ENCODE results near the gene CYP2B6.
A peak's percentile ranks its signal among the peaks of the same experiment; 100 is the strongest.
"Not testable (repeated sequence)": the region's sequence is repeated elsewhere in the genome, so short reads cannot be mapped to it uniquely, and the experiment has no call there.

The CYP2B6 gene

DNA sequence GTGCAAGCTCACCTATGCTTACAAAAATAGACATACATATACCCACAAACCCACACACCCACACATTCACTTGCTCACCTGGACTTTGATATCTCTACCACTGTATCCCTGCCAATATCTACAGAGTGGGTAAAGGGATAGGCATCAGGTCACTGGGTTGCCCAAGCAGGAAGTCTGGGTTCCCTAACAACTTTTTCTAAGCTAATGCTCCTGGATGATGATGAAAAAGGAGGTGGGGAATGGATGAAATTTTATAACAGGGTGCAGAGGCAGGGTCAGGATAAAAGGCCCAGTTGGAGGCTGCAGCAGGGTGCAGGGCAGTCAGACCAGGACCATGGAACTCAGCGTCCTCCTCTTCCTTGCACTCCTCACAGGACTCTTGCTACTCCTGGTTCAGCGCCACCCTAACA lies at the start of gene CYP2B6:
TSS of gene CYP2B6 (plus strand) at position 311 of the 410 bp plus-strand sequence. CDS start at position 335, 24 bp downstream.
- no peak for DNase-seq (ENCODE audit: low read depth)

DNA sequence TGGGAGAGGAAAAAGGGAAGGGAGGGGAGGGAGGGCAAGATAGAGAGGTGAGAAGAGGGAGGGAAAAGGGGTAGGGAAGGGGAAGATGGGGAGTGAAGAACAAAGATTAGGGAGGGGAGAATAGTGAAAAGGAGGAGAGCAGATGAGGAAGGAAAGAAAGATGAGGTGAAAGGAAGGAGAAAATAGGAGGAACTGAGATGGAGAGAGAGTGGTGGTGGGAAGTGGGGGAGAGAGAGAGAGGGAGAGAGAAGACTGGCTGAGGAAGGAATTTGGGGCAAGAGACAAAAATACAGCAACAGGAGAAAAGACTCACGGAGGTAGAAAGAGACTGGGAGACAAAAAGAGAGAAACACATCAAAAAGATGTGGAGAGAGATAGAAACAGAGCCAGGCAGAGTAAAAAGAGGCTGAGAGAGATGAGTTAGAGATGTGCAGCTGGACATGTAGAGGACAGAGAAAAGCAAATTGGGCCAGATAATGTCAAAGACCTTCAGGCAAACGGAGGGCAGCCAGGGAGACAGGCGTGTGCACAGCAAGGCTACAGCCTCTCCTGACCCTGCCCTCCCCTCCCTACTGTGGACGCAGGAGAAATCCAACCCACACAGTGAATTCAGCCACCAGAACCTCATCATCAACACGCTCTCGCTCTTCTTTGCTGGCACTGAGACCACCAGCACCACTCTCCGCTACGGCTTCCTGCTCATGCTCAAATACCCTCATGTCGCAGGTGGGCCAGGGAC lies 49.4 kb upstream of the CYP2B6 start:
- DNase-seq (ENCODE audit: low read depth) = no peak

DNA sequence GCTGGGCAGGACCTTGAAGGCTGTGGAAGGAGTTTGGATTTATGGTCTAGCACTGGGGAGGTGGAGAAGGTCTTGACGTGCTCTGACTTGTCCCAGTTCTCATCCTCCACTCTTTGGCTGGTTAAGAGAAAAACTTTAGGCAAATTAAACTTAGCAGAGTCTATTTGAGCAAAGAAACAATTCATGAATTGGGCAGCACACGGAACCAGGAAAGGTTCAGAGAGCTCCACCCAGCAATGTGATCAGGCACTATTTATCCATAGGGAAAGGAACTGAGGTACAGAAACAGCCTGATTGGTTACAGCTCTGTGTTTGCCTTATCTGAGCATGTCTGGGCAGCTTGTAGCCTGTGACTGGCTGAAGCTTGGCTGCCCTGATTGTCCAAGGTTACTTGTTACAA lies 45.4 kb upstream of the CYP2B6 start:
- DNase-seq (ENCODE audit: low read depth) = no peak

DNA sequence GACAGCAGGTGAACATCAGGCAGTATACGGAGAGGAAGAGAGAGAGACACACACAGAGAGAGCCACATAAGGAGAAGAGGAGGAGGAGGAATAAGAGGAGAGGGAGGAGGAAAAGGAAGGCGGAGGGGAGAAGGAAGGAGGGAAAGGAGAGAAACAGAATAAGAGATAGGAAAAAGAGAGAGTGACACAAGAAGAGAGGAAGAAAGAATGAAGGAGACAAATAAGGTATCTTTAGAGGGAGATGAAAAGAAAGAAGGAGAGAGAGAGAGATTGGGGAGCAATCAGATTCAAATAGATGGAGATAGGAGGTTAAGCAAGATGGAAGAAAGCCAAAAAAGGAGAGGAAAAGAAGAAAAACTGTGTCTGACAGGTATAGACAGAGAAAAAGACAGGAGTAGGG lies 44.0 kb upstream of the CYP2B6 start:
- DNase-seq (ENCODE audit: low read depth) = no peak

DNA sequence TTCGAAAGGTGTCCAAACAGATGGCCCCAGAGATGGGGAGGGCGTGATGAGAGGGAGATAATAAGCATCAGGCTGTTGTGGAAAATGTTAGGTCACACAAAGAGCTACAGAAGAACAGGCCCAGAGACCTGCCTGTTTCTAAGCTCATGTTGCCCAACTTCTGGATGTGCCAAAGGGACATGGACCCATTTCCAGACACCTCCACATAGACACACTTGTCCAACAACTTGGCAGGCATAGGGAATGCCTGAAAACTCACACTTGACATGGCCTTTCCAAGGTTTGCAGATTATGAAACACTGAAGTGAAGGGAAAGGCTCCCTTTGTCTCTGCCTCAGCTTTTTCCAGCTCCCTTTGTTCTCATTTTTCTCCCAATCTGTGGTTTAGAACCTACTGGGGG lies 43.5 kb upstream of the CYP2B6 start:
- no peak for DNase-seq (ENCODE audit: low read depth)

DNA sequence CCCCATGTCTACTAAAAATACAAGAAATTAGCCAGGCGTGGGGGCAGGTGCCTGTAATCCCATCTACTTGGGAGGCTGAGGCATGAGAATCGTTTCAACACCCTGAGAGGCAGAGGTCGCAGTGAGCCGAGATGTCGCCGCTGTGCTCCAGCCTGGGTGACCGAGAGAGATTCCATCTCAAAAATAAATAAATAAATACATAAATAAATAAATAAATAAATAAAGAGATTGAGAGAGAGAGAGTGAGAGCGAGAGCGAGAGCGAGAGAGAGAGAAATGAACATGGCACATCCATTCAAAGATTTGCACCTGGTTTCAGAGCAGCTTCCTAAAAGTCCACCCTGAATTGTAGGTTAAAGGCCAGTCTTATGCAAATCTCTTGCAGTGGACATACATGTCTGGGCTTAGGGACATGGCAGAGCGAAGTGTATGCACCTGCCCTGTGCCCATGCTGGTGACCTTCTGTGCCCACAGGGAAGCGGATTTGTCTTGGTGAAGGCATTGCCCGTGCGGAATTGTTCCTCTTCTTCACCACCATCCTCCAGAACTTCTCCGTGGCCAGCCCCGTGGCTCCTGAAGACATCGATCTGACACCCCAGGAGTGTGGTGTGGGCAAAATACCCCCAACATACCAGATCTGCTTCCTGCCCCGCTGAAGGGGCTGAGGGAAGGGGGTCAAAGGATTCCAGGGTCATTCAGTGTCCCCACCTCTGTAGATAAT lies 42.3 kb upstream of the CYP2B6 start:
- DNase-seq (ENCODE audit: low read depth) = no peak

DNA sequence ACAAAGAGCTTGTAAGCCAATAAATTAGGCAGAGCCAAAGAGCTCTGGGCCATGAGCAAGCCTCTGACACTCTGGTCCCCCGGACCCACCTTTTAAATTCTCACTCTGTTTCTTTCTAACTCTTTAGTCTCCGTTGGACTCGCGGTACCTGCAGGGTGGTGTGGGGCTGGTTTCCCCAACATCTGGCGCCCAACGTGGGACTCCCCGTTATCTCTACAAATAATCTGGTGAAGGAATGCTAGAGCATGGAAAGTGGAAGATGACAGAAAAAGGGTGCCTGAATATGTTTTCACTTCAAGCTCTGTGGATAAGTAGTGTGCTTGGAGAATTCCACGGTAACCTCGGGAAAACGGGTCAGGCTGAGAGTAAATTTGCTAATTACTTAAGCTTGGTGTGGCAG lies 36.5 kb upstream of the CYP2B6 start:
- no peak for DNase-seq (ENCODE audit: low read depth)

DNA sequence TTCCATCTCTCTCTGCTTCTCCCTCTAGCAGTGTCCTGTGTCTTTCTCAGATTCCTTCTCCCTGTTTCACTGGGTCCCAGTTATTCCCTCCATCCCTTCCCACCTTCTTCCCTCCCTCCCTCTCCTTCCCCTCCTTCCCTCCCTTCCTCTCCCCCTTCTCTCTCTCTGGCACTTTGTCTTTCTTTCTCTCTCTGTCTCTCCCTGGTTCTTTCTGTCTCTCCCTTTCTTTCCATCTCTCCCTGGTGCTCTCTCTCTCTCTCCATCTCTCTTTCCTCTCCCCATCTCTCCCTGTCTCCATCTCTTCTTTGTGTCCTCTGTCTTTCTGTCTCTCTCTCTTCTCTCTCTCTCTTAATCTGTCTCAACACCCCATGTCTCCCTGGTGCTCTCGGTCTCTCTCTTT lies 31.7 kb upstream of the CYP2B6 start:
- DNase-seq (ENCODE audit: low read depth) = no peak

DNA sequence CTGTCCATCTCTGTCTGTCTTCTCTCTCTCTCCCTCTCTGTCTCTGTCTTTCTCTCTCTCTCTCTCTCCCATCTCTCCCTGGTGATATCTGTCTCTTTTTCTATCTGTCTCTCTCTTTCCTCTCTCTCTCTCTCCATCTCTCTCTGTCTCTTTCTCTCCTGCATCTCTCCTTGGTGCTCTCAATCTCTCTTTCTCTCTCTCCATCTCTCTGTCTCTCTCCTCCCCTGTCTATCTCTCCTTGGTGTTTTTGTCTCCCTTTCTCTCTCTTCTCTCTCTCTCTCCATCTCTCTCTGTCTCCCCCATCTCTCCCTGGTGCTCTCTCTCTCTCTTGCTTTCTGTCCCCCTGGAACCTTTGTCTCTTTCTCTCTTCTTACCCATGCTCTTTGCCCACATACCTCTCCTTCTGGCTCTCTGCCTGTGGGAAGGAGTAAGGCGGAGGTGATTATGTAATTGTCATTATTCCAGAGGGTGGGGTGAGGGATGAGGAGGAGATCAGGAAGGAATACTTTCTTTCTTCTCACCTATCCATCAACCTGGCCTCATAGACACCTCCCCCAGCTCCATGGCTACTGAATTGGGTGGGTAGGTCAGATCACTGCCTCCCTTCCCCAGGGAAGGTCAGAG lies 30.9 kb upstream of the CYP2B6 start:
- DNase-seq (ENCODE audit: low read depth) = no peak

DNA sequence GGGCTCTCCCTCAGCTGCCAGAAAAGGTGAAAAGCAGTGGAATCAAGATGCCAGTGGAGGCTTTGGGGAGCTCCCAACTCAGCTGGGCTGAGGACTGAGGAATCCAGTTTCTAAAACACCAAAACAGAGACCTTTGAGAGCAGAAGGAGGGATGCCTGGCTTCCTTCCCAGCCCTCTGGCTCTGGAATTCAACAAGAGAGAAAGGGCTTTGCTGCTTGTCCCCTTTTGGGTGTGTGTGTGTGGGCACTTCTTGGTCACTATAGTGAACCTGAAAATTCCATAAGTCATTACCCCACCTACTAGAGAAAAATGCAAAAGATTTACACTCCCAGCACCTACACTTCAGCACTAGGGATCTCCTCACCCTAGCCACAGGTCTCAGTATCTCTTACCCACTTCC lies 30.3 kb upstream of the CYP2B6 start:
- no peak for DNase-seq (ENCODE audit: low read depth)

DNA sequence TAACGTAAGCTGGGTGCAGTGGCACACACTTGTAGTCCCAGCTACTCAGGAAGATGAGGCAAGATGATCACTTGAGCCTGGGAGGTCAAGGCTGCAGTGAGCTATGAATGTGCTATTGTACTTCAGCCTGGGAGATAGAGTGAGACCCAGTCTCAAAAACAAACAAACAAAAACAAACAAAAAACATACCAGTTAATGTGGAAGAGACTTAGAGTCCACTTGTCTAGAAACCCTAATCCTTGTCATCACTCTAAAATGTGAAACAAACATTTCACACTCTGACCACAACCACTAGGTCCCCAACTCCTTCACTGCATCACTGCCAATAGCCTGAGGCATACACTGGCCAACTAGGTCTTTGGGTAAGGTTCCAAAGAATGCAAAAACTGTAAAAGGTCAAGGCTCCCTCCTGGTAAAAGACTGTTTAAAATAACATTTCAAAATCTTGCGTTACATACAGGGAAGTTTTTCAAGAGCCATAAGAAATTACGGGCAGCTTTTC lies 28.6 kb upstream of the CYP2B6 start:
- peak; percentile 14 for DNase-seq (ENCODE audit: low read depth)

DNA sequence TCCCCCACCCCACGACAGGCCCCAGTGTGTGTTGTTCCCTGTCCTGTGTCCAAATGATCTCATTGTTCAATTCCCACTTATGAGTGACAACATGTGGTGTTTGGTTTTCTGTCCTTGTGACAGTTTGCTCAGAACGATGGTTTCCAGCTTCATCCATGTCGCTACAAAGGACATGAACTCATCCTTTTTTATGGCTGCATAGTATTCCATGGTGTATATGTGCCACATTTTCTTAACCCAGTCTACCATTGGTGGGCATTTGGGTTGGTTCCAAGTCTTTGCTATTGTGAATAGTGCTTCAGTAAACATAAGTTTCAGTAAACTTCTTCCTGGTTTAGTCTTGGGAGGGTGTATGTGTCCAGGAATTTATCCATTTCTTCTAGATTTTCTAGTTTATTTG lies 26.7 kb upstream of the CYP2B6 start:
- not testable (repeated sequence) for DNase-seq (ENCODE audit: low read depth)

DNA sequence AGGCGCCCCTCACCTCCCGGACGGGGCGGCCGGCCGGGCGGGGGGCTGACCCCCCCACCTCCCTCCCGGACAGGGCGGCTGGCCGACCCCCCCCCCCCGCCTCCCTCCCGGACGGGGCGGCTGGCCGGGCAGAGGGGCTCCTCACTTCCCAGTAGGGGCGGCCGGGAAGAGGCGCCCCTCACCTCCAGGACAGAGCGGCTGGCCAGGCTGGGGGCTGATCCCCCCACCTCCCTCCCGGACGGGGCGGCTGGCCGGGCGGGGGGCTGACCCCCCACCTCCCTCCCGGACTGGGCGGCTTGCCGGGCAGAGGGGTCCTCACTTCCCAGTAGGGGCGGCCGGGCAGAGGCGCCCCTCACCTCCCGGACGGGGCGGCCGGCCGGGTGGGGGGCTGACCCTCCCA lies 25.7 kb upstream of the CYP2B6 start:
- DNase-seq (ENCODE audit: low read depth) = not testable (repeated sequence)

DNA sequence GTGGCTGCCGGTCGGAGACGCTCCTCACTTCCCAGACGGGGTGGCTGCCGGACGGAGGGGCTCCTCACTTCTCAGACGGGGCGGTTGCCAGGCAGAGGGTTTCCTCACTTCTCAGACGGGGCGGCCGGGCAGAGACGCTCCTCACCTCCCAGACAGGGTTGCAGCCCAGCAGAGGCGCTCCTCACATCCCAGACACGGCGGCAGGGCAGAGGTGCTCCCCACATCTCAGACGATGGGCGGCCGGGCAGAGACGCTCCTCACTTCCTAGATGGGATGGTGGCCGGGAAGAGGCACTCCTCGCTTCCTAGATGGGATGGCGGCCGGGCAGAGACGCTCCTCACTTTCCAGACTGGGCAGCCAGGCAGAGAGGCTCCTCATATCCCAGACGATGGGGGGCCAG lies 24.5 kb upstream of the CYP2B6 start:
- not testable (repeated sequence) for DNase-seq (ENCODE audit: low read depth)

DNA sequence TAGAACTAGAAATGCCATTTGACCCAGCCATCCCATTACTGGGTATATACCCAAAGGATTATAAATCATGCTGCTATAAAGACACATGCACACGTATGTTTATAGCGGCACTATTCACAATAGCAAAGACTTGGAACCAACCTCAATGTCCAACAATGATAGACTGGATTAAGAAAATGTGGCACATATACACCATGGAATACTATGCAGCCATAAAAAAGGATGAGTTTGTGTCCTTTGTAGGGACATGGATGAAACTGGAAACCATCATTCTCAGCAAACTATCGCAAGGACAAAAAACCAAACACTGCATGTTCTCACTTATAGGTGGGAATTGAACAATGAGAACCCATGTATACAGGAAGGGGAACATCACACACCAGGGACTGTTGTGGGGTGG lies 23.0 kb upstream of the CYP2B6 start:
- not testable (repeated sequence) for DNase-seq (ENCODE audit: low read depth)

DNA sequence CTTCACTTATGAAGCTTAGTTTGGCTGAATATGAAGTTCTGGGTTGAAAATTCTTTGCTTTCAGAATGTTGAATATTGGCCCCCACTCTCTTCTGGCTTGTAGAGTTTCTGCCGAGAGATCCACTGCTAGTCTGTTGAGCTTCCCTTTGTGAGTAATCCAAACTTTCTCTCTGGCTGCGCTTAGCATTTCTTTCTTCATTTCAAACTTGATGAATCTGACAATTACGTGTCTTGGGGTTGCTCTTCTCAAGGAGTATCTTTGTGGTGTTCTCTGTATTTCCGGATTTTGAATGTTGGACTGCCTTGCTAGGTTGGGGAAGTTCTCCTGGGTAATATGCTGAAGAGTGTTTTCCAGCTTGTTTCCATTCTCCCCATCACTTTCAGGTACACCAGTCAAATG lies 21.4 kb upstream of the CYP2B6 start:
- DNase-seq (ENCODE audit: low read depth) = not testable (repeated sequence)

DNA sequence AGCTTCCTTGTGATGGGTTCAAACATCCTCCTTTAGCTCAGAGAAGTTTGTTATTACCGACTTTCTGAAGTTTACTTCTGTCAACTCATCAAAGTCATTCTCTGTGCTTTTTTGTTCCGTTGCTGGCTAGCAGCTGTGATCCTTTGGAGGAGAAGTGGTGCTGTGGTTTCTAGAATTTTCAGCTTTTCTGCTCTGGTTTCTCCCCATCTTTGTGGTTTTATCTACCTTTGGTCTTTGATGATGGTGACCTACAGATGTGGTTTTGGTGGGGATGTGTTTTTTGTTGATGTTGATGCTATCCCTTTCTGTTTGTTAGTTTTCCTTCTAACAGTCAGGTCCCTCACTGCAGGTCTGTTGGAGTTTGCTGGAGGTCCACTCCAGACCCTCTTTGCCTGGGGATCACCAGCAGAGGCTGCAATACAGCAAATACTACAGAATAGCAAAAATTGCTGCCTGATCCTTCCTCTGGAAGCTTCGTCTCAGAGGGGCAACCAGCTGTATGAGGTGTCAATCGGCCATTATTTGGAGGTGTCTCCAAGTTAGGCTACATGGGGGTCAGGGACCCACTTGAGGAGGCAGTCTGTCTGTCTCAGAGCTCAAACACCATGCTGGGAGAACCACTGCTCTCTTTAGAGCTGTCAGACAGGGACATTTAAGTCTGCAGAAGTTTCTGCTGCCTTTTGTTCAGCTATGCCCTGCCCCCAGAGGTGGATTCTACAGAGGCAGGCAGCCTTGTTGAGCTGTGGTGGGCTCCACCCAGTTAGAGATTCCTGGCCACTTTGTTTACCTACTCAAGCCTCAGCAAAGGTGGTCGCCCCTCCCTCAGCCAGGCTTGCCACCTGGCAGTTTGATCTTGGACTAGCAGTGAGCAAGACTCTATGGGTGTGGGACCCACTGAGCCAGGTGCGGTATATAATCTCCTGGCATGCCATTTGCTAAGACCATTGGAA lies 20.4 kb upstream of the CYP2B6 start:
- not testable (repeated sequence) for DNase-seq (ENCODE audit: low read depth)

DNA sequence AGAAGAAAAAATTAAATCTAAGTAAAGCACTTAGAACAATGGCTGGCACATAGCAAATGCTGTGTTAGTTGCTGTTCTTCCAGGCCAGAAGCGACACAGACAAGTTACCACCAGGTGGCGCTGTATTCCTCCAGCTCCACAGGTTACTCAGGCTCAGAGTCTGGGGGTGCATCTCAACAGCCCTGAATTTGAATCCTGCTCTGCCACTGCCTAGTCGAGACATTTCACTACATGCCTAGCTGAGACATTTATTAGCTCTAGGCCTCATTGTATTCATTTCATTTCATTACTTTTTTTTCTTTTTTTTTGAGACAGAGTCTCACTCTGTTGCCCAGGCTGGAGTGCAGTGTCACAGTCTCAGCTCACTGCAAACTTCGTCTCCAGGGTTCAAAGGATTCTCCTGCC lies 16.4 kb upstream of the CYP2B6 start:
- peak; percentile 35 for DNase-seq (ENCODE audit: low read depth)

DNA sequence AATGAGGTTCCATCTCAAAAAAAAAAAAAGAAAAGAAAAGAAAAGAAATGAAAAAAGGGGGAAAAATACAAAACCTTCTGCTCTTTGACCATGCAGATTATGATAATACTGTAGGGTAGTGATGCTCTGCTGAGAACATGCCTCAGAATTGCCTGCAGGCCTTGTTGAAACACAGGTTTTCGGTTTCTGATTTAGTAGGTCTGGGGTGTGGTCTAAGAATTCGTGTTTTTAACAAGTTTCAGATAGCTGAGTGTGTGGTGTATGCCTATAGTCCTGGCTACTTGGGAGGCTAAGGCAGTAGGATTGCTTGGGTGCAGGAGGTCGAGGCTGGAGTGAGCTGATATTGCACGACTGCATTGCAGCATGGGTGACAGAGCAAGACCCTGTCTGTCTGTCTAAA lies 14.9 kb upstream of the CYP2B6 start:
- DNase-seq (ENCODE audit: low read depth) = no peak

DNA sequence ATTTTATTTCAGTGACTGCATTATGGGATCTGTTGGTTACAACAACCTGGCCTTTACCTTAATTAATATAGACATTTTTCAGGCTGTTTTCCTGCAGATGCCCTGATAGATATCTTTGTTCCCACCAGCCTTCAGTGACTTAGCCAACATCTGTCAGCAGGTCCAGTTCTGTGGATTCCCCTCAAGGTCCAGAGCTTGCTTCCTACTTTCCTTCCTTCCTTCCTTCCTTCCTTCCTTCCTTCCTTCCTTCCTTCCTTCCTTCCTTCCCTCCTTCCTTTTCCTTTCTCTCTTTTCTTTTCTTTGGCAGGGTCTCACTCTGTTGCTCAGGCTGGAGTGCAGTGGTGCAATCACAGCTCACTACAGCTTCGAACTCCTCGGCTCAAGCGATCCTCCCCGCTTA lies 14.4 kb upstream of the CYP2B6 start:
- DNase-seq (ENCODE audit: low read depth) = no peak

DNA sequence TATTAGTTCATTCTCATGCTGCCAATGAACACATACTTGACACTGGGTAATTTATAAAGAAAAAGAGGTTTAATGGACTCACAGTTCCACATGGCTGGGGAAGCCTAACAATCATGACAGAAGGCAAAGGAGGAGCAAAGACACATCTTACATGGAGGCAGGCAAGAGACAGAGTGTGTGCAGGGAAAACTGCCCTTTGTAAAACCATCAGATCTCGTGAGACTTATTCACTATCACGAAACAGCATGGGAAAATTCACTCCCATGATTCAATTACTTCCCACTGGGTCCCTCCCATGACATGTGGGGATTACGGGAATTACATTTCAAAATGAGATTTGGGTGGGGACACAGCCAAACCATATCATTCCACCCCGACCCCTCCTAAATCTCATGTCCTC lies 11.3 kb upstream of the CYP2B6 start:
- not testable (repeated sequence) for DNase-seq (ENCODE audit: low read depth)
